Stimulated activated CD4-positive, alpha-beta T cell treated with anti-CD3 and anti-CD28 coated beads, Interleukin-15, amount 100 ng/mL, for 1 hour (primary cell): Measurements from ENCODE around the gene TMEM95.
"Not testable (repeated sequence)": the region's sequence is repeated elsewhere in the genome, so short reads cannot be mapped to it uniquely, and the experiment has no call there.

ENCODE experiments used
- DNase-seq, 2 donors: peaks; one replicate each; pipeline ENCODE4 v3.0.0-alpha.2; 2020; ENCODE audit warnings: low read depth in 1 of 2, low spot score in 1 of 2

TMEM95 gene

GRCh38 chr17:7323731-7324437 lies 31.1 kb upstream of the TMEM95 start:
- peak; percentile 50 to 51 for DNase-seq

GRCh38 chr17:7324438-7324779 lies 30.5 kb upstream of the TMEM95 start:
- DNase-seq, result no peak

DNA sequence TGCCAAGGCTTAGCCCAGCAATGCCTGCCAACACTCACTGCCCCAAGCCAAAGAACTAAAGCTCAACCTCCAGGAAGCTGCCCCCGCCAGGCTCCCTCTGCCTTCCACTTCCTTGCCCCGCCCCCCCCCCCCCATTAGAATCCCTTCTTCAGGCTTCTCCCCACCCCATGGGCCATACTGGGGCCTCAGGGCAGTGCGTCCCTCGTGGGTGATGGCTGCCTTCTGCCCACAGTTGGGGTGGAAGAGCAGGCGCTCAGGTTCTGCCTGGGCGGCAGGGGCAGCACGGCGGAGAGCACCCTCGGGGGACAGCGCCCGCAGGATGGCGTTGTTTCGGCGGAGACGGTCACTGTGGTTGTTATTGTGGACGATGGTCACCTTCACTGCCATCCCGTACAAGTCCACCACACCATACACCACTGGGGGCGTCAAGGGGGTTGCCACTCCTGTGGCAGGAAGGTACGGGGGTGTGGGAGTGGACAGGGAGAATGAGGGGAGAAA lies 29.9 kb upstream of the TMEM95 start:
- no peak for DNase-seq

- DNase-seq, result no peak
Measured at GRCh38 chr17:7326186-7326585, 28.8 kb upstream of the TMEM95 start.

DNA sequence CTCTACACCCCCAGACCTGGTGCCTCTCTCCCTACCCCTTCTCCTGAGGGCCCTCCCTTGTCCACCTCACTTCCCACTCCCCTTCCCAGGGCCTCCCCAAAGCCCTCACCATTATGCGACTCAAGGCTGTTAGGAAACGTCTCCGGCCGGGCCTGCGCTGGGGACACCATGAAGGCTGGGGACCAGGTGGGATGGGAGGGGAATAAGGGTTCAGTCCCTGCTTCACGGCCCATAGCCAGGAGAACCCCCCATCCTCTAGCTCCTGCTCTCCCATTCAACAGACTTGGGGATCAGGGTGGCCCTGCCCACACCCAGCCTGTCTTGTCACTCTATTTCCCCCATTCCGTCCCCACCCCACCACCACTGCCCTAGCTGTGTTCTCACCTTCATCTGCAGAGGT lies 27.9 kb upstream of the TMEM95 start:
- DNase-seq, result no peak

GRCh38 chr17:7327501-7327900 lies 27.5 kb upstream of the TMEM95 start:
- no peak for DNase-seq

DNA sequence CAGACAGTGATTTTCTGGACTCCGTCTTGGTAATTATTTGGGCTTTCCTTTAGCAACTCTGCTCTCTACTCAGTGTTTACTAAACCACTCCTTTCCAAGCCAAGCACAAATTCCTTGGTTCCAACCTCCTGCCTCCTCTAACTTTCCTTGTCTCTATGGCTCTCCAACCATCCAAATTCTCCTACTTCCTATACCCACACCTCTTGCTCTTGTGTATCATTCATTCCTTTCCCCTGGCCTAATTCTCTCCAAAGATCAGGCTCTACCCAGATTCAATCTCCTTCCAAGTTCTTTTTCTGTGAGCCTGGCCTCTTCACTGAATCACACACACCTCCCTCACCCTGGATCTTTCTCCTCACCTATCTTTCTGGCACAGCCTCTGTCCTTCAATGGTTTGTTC lies 26.9 kb upstream of the TMEM95 start:
- DNase-seq, result no peak

DNA sequence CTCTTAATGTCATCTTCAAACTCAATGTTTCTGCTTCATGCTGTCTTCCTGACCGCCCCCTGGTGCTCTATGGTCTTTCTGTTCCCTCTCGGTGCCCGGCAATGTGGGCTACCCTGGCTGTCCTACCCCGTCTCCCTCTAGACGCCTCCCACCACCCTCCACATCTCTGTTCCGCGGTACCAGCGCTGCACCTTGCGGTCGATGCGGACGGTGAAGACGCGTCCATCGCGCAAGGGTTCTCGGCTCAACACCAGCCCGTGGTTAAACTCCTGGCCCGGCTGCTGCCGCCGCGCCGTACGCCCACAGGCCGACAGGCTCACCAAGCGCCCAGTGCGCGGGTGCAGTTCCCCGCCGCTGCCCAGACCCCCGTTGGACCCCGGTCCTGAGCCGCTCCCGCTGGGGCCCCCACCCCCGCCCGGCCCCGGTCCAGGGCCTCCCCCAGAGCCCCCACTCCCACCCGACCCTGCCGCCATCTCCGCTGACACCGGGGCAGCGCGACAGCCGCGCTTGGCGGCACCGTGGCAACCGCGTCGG lies 26.0 kb upstream of the TMEM95 start, which contains the start of gene NEURL4:
TSS of gene NEURL4 (minus strand) at position 496 of the 534 bp plus-strand sequence. CDS start at position 473, 23 bp downstream.
- DNase-seq, result no peak

DNA sequence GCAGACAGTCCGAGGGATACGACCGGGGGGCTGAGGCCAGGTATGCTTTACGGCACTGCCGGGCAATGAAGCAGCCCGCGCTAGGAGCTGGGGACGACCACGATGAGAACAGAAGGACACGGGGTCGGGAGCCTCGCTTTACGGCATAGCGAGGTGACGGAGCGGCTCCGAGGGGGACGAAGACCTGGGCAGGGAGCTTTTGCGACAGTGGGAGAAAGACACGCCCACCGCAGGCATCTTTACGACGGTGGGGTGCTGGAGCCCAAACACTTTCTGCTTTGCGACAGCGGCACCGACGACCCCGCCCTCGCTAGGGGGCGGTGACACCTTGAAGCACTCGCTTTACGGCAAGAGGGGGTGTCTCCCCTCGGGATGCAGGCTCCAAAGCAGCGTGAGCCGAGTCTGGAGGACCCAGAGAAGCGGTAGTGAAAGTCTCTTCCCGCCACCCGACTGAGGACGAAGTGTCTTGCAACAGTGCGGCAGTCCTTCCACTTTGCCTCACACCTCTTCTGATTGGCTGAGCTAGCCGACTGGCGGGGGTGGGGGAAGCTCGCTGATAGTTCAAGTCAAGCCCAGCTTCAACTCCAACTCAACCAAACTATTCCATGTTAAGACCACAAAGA lies 25.5 kb upstream of the TMEM95 start:
- peak; percentile 89 to 94 for DNase-seq

DNA sequence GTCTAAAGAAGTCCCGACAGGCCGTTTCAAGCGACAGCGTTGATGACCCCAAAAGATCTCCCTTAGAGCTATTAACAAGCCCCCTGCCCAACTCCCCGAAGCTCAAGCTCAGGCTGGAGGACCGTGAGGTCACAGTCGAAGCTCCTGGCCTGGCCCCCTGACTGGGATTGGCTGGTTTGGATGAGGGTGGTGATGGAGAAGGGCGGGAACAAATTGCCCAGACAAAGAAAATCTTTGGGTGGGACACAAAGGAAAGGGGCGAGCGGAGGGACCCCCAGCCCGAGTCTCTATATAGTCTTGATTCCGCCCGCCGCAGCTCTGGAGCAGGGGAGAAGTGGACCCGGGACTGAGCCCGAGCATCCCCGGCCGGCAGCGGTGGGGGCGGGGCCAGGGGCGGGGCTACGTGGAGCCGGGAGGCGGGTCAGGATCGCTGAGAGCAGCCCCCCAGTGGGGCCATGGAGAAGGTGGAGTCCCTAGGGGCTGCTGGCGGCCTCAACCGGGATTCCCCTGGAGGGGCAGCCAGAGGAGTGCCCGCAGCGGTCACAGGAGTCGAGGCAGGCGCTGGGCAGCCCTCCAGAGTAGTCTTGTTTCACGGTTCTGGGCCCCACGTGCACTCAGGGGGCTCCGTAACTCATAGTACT lies 24.8 kb upstream of the TMEM95 start:
- DNase-seq, result peak; percentile 51 to 63

- no peak for DNase-seq
Measured at GRCh38 chr17:7330638-7331015, 24.3 kb upstream of the TMEM95 start.

DNA sequence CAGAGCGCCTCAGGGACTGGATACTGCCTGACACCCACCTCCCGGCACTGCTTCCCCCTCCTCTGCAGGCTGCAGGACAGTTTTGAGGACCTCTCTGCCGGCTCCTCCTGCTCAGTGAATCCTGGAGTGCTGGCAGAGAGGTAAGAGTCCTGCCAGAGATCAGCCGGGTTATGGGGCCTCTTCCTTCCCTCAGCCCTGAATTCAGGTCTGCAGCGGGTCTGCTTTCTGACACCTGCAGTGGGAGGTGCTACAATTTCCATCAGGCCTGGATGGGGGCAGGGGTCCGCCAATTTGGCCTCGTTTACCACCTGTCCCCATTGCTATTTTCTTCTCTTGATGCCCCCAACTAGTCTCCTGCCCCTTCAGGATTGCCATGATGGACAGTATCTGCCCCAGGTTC lies 22.8 kb upstream of the TMEM95 start:
- DNase-seq, result no peak

- not testable (repeated sequence) for DNase-seq
Measured at GRCh38 chr17:7332600-7333069, 22.3 kb upstream of the TMEM95 start.

GRCh38 chr17:7334938-7335538 lies 19.9 kb upstream of the TMEM95 start:
- no peak for DNase-seq

- not testable (repeated sequence) for DNase-seq
Measured at GRCh38 chr17:7335765-7336164, 19.2 kb upstream of the TMEM95 start.

DNA sequence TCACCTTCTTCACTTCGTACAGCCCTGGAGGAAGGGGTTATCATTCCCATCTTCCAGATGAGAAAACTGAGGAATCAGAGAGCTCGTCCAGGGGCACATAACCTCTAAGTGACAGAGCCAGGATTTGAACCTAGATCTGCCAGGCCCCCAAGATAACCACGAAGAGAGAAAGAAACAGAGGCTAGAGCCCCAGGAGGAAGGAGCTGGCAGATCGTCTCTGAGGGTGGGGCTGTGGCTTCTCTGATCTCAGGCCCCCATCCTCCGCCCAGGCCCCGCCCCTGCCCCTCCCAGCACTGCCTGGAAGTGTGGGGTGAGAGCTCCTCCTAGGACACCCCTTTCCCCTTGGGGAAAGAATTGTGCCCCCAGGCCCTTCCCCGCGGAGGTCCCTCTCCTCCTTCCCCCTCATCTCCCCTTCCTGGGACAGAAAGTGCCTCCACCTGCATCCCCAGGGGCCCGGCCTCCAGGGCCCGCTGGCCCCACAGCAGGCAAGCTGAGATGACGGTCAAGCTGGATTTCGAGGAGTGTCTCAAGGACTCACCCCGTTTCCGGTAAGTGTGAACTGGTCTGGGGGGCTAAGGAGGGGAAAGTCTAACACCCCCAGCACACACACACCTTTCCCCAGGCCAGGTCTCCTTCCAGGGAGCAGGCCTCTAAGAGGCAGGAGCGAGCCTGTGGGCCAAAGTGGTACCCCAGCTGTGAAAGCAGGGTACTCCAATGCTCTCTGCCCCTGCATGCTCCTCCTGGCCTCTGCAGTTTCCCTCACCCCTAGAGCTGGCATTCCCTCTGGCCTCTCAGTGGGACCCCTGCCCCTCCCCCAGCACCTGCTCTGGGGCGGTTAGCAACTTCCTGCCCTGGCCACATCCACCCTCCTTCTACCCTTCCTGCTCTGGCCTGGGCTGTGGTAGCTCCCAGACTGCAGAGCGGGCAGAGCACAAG lies 18.4 kb upstream of the TMEM95 start, which contains the start of gene ACAP1:
TSS of gene ACAP1 (plus strand) at position 290 of the 936 bp plus-strand sequence. CDS start at position 496, 206 bp downstream.
- peak; percentile 73 for DNase-seq

- not testable (repeated sequence) for DNase-seq
Measured at GRCh38 chr17:7337600-7337999, 17.4 kb upstream of the TMEM95 start.

- DNase-seq, result no peak
Measured at GRCh38 chr17:7340179-7340578, 14.8 kb upstream of the TMEM95 start.

DNA sequence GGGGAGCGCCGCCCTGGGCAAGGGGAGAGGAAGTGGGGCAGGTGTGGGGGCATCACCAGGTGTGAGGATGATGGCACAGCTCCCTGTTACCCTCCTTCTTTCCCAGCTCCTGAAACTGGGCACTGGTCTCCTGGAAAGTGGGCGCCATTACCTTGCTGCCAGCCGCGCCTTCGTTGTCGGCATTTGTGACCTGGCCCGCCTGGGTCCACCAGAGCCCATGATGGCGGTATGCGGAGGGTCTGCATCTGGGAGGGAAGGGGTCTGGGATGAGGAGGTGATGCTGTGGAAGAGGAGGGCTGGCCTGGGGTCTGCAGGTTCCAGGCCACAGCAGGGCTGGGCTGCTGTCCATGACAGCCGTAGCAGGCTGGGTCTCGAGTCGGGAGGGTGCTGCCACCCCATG lies 13.1 kb upstream of the TMEM95 start:
- DNase-seq, result no peak

GRCh38 chr17:7343250-7343649 lies 11.7 kb upstream of the TMEM95 start:
- DNase-seq, result no peak
